Endodermal cell (in vitro differentiated cells): ENCODE results near the gene LSMEM2. TPM values are rescaled to one million over a fixed set of nuclear protein-coding genes. Genes with fewer than 3 reads are reported as not detected.
A peak's percentile ranks its signal among the peaks of the same experiment; 100 is the strongest.

Experiments
- DNase-seq: peaks from one replicate; pipeline ENCODE4 v3.0.0-alpha.2; 2017
- H3K27ac ChIP-seq: 2 replicates; pipeline ENCODE4 v1.5.1; 2013; ENCODE audit warnings: mild to moderate bottlenecking, low read depth, low read length, moderate library complexity
- H3K27me3 ChIP-seq: 2 replicates; pipeline ENCODE4 v1.6.1; 2013; ENCODE audit warnings: mild to moderate bottlenecking, low read length, moderate library complexity; ENCODE audit not compliant: insufficient read depth, control insufficient read depth, poor library complexity, severe bottlenecking
- H3K36me3 ChIP-seq: 2 replicates; pipeline ENCODE4 v1.7.0; 2013; ENCODE audit warnings: mild to moderate bottlenecking, low read length, moderate library complexity; ENCODE audit not compliant: control insufficient read depth, insufficient read depth
- H3K4me1 ChIP-seq: one replicate; pipeline ENCODE4 v1.7.0; 2013; ENCODE audit warnings: low read length; ENCODE audit not compliant: control insufficient read depth, insufficient read depth
- H3K4me3 ChIP-seq: 2 replicates; pipeline ENCODE4 v1.5.1; 2013; ENCODE audit warnings: mild to moderate bottlenecking, low read length, moderate library complexity
- H3K9ac ChIP-seq: 2 replicates; pipeline ENCODE4 v1.6.1; 2013; ENCODE audit warnings: mild to moderate bottlenecking, low read length, moderate library complexity; ENCODE audit not compliant: poor library complexity, severe bottlenecking; ENCODE audit errors: extremely low read depth
- H3K9me3 ChIP-seq: 2 replicates; pipeline ENCODE4 v1.6.1; 2013; ENCODE audit warnings: mild to moderate bottlenecking, low read length, moderate library complexity; ENCODE audit not compliant: control insufficient read depth
- H3K27ac Mint-ChIP-seq: 2 replicates; pipeline ENCODE4 v1.8.0; 2020; ENCODE audit warnings: mixed read lengths
- H3K27me3 Mint-ChIP-seq: 2 replicates; pipeline ENCODE4 v1.8.0; 2021; ENCODE audit warnings: mild to moderate bottlenecking, mixed read lengths; ENCODE audit not compliant: insufficient read depth
- H3K36me3 Mint-ChIP-seq: 2 replicates; pipeline ENCODE4 v1.8.0; 2020; ENCODE audit warnings: low read depth, mixed read lengths
- H3K4me1 Mint-ChIP-seq: 2 replicates; pipeline ENCODE4 v1.8.0; 2020; ENCODE audit warnings: mixed read lengths
- H3K4me3 Mint-ChIP-seq: 2 replicates; pipeline ENCODE4 v1.8.0; 2020; ENCODE audit warnings: mild to moderate bottlenecking, moderate library complexity, mixed read lengths
- H3K9me3 Mint-ChIP-seq: 2 replicates; pipeline ENCODE4 v1.8.0; 2020; ENCODE audit warnings: mild to moderate bottlenecking, mixed read lengths
- CTCF ChIP-seq: fragments of 200-600 bp; sonication (generic); conservative IDR thresholded peaks from 2 replicates; pipeline ENCODE4 v1.5.0; 2021; ENCODE audit warnings: antibody characterized with exemption, mild to moderate bottlenecking
- WGBS, 2 experiments: methylation state at CpG; one replicate each; pipeline versions ENCODE4 v1.1.5 to v1.1.7; 2013; ENCODE audit warnings: missing lambda C conversion rate in 2 of 2, mixed read lengths in 1 of 2; ENCODE audit not compliant: insufficient coverage in 1 of 2, insufficient read length in 1 of 2; 5-methylcytosine and 5-hydroxymethylcytosine counted together
- total RNA-seq, 2 donors: library from RNA; stranded (reverse); fragmentation: NEBNext Ultra II Directional in 1 of 2; extraction: Animal tissue kit (Norgen Biotek cat#: 25700) in 1 of 2; gene quantifications; 2 replicates in 1 of 2; 3 replicates in 1 of 2; pipeline ENCODE4 v1.2.1, GENCODE V29; 2021

LSMEM2 gene
- total RNA-seq, 2 donors from 2014 or later, result not detected

DNA sequence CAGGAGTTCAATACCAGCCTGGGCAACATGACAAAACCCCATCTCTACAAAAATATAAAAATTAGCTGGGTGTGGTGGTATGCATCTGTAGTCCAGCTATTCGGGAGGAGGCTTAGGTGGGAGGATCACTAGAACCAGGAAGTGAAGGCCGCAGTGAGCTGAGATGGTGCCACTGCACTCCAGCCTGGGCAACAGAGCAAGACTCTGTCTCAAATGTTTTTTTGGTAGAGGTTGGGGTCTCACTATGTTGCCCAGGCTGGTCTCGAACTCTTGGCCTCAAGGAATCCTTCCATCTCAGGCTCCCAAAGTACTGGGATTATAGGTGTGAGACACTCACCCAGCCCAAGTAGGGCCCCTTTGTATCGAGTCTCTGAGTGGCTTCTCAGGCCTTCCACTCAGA, 15.2 kb downstream of the LSMEM2 start:
- H3K27ac Mint-ChIP-seq, result peak overlapping the region; percentile 39
- peaks cover 11% of the 10 kb centered on the region for H3K4me1 Mint-ChIP-seq
- 87 to 89% methylated on average over 3 to 4 of the region's 4 CpGs for WGBS, 2 experiments
- no peaks in the 10 kb centered on the region for H3K9me3 Mint-ChIP-seq
- Histone ChIP-seq H3K27ac (no peak overlapping the region), H3K36me3 (peaks cover 9% of the 10 kb centered on the region), H3K27me3 (no peaks in the 10 kb centered on the region), H3K9ac (no peak overlapping the region), H3K4me1 (no peaks in the 10 kb centered on the region), H3K4me3 (no peak overlapping the region), H3K9me3 (no peaks in the 10 kb centered on the region)
- no peak for DNase-seq
- no peak for TF ChIP-seq CTCF
- H3K27me3 Mint-ChIP-seq, result no peaks in the 10 kb centered on the region
- H3K4me3 Mint-ChIP-seq, result no peak overlapping the region
- H3K36me3 Mint-ChIP-seq, result peaks cover 18% of the 10 kb centered on the region

DNA sequence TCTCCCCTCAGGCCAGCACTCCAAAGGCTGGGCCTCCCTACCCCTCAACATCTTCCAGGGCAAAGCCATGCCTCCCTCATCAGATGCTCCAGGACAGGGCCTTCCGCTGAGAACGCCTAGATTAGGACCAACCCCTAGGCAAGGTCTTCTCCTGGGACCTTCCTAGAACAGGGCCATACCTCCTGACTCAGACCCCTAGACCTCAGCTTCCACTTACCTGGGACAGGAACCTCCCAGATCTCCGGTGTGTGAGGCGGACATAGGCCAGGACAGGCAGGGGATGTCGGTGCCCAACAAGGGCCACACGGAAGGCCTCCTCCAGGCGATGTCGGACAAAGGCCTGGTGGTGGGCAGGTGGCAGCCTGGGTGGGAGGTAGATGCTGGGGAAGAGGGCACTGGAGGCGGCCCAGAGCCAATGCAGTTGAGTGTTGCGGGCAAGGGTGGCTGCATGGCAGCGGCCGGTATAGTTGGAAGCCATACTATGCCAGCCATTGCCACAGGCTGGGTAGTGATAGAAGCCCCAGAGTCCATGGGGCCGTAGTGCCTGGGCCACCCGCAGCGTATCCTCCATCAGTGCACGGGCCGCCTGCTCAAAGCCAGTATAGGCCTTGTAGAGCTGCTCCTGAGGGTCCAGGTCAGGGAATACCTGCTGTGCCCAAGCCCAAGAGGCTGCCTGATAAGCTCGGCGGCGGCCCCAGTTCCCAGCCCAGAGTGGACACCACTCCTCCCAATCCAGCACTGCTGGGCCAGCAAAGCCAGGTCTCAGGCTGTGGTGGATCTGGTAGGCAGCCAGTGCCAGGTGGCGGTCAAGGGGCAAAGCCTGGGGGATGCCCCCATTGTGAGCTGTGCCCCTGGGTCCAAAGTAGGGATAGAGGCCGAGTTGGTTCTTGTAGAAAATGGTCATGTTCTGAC, 15.9 kb downstream of the LSMEM2 start:
- H3K4me3 Mint-ChIP-seq, result no peak overlapping the region
- no peaks in the 10 kb centered on the region for H3K27me3 Mint-ChIP-seq
- H3K27ac Mint-ChIP-seq, result peak overlapping the region; percentile 39
- H3K9me3 Mint-ChIP-seq, result no peaks in the 10 kb centered on the region
- Histone ChIP-seq H3K36me3 (peaks cover 2% of the 10 kb centered on the region), H3K9ac (no peak overlapping the region), H3K4me1 (peaks cover 2% of the 10 kb centered on the region), H3K27ac (no peak overlapping the region), H3K9me3 (no peaks in the 10 kb centered on the region), H3K4me3 (no peak overlapping the region), H3K27me3 (no peaks in the 10 kb centered on the region)
- TF ChIP-seq CTCF, result no peak
- H3K4me1 Mint-ChIP-seq, result peaks cover 14% of the 10 kb centered on the region
- peak; percentile 42 for DNase-seq
- 91 to 95% methylated on average over 15 to 22 of the region's 22 CpGs for WGBS, 2 experiments
- peaks cover 12% of the 10 kb centered on the region for H3K36me3 Mint-ChIP-seq

- Mint-ChIP-seq H3K4me3 (no peak overlapping the region), H3K27ac (no peak overlapping the region), H3K9me3 (no peaks in the 10 kb centered on the region), H3K4me1 (peaks cover 22% of the 10 kb centered on the region), H3K27me3 (no peaks in the 10 kb centered on the region), H3K36me3 (peaks cover 4% of the 10 kb centered on the region)
- no peaks in the 10 kb centered on the region for H3K9me3 ChIP-seq
- peaks cover 3% of the 10 kb centered on the region for H3K4me1 ChIP-seq
- no peak overlapping the region for H3K9ac ChIP-seq
- WGBS, 2 experiments, result 90 to 91% methylated on average over 4 to 8 of the region's 8 CpGs
- H3K4me3 ChIP-seq, result no peak overlapping the region
- TF ChIP-seq CTCF, result no peak
- H3K27me3 ChIP-seq, result no peaks in the 10 kb centered on the region
- H3K36me3 ChIP-seq, result no peaks in the 10 kb centered on the region
- H3K27ac ChIP-seq, result no peak overlapping the region
- DNase-seq, result peak; percentile 35
These were observed 16.9 kb downstream of the LSMEM2 start for GRCh38 chr3:50295553-50296431.
